GM12878 (cell line): ENCODE results near the gene STXBP4. TPM values are rescaled to one million over a fixed set of nuclear protein-coding genes. Genes with fewer than 3 reads are reported as not detected.

Experiments
- ATAC-seq: fragments of 200-7000 bp; cut with Tn5 transposase; 3 replicates; pipeline ENCODE4 v1.9.1; 2020; ENCODE audit warnings: mild to moderate bottlenecking, moderate library complexity
- BruUV-seq: library from RNA; stranded (reverse); fragments of 400-500 nt; replicated peaks from 2 replicates; lab custom pipeline; 2021; lab: Mats Ljungman, UMichigan
- CTCF ChIA-PET: fragments of 300-600 bp; sonication (Branson Sonifier 250); formaldehyde crosslinking; extraction: SDS; loops from one replicate; lab custom pipeline; 2021; ENCODE audit warnings: inconsistent platforms; lab: Yijun Ruan, JAX
- POLR2A ChIA-PET: fragments of 350-600 bp; formaldehyde crosslinking; extraction: SDS; loops from one replicate; lab custom pipeline; 2021; ENCODE audit warnings: inconsistent platforms; lab: Charles Lee
- RAD21 ChIA-PET: fragments of 300-600 bp; sonication (Branson Sonifier 250); formaldehyde crosslinking; loops from one replicate; lab custom pipeline; 2023; ENCODE audit warnings: antibody characterized with exemption; ENCODE audit not compliant: unreplicated experiment; lab: Charles Lee
- SMC1A ChIA-PET: fragments of 300-600 bp; sonication (Branson Sonifier 250); formaldehyde crosslinking; loops from one replicate; lab custom pipeline; 2023; ENCODE audit not compliant: unreplicated experiment, uncharacterized antibody; lab: Charles Lee
- DNase-seq: peaks from one replicate; pipeline ENCODE4 v3.0.0-alpha.2; 2011; ENCODE audit warnings: low read depth, low spot score
- FAIRE-seq: peaks from 3 replicates; lab custom pipeline; 2011; peaks lifted over from hg19 to GRCh38; lab: Jason Lieb, UNC
- H2AFZ ChIP-seq: 2 replicates; pipeline ENCODE4 v1.6.0; 2011; ENCODE audit warnings: low read depth, low read length, control low read depth; ENCODE audit not compliant: control insufficient read depth
- H3K27ac ChIP-seq: 2 replicates; pipeline ENCODE4 v1.5.1; 2011; ENCODE audit warnings: control low read depth; ENCODE audit not compliant: control insufficient read depth, insufficient read depth
- H3K27me3 ChIP-seq, 2 experiments: replicated peaks in 1 of 2; 2 replicates each; pipeline versions ENCODE4 v1.6.0 to v1.6.1; 2011; ENCODE audit warnings: low read length in 1 of 2; ENCODE audit not compliant: control insufficient read depth in 2 of 2, insufficient read depth in 2 of 2
- H3K36me3 ChIP-seq, 2 experiments: 2 replicates each; pipeline ENCODE4 v1.5.1; 2011; ENCODE audit warnings: low read length in 1 of 2; ENCODE audit not compliant: control insufficient read depth in 2 of 2, insufficient read depth in 2 of 2
- H3K4me1 ChIP-seq: 2 replicates; pipeline ENCODE4 v1.6.1; 2011; ENCODE audit warnings: mild to moderate bottlenecking, low read length, moderate library complexity, mixed read lengths; ENCODE audit not compliant: control insufficient read depth, insufficient read depth
- H3K4me2 ChIP-seq: 2 replicates; pipeline ENCODE4 v1.6.0; 2011; ENCODE audit warnings: control low read depth; ENCODE audit not compliant: control insufficient read depth, insufficient read depth
- H3K4me3 ChIP-seq: fragments of 200-600 bp; sonication (generic); 2 replicates; pipeline ENCODE4 v1.5.1; 2016
- H3K79me2 ChIP-seq: 2 replicates; pipeline ENCODE4 v1.6.0; 2011; ENCODE audit warnings: low read length; ENCODE audit not compliant: control insufficient read depth, insufficient read depth
- H3K9ac ChIP-seq: 2 replicates; pipeline ENCODE4 v1.8.0; 2011; ENCODE audit warnings: low read length, control low read depth, mixed read lengths; ENCODE audit not compliant: control insufficient read depth, insufficient read depth
- H3K9me3 ChIP-seq: replicated peaks from 3 replicates; pipeline ENCODE4 v1.5.1; 2011; ENCODE audit warnings: mild to moderate bottlenecking, low read length; ENCODE audit not compliant: control insufficient read depth, insufficient read depth
- H4K20me1 ChIP-seq: 2 replicates; pipeline ENCODE4 v1.6.0; 2011; ENCODE audit not compliant: control insufficient read depth, insufficient read depth
- BHLHE40 ChIP-seq, 2 experiments: fragments of 450-650 bp in 1 of 2; IDR thresholded peaks; 2 replicates each; pipeline ENCODE4 v1.6.1; 2011 to 2017; ENCODE audit warnings: low read depth in 2 of 2, borderline replicate concordance in 1 of 2, improper control_type of control experiment in 1 of 2, low read length in 1 of 2, mild to moderate bottlenecking in 1 of 2
- EGR1 ChIP-seq, 2 experiments: IDR thresholded peaks; 1 replicate in 1 of 2; 2 replicates in 1 of 2; pipeline ENCODE4 v1.6.1; 2011 to 2012; ENCODE audit warnings: low read depth in 2 of 2, low read length in 2 of 2, borderline replicate concordance in 1 of 2, mild to moderate bottlenecking in 1 of 2, moderate library complexity in 1 of 2
- JUNB ChIP-seq: IDR thresholded peaks from 2 replicates; pipeline ENCODE4 v1.6.1; 2016; ENCODE audit warnings: antibody characterized with exemption, mild to moderate bottlenecking
- KAT2A ChIP-seq: conservative IDR thresholded peaks from 2 replicates; pipeline ENCODE4 v1.6.1; 2011; ENCODE audit warnings: low read depth, low read length; ENCODE audit not compliant: control insufficient read depth
- PAX8 ChIP-seq: fragments of 450-650 bp; IDR thresholded peaks from 2 replicates; pipeline ENCODE4 v1.6.1; 2017; ENCODE audit warnings: mild to moderate bottlenecking, moderate library complexity
- POLR2AphosphoS5 ChIP-seq: IDR thresholded peaks from 2 replicates; pipeline ENCODE4 v1.6.1; 2011; ENCODE audit warnings: mild to moderate bottlenecking, low read length, inconsistent platforms
- SREBF1 ChIP-seq: IDR thresholded peaks from 2 replicates; pipeline ENCODE4 v1.6.1; 2012; ENCODE audit warnings: mild to moderate bottlenecking, low read length
- WGBS: methylation state at CpG from one replicate; pipeline ENCODE4 v1.1.6; 2016; ENCODE audit warnings: low lambda C conversion rate; ENCODE audit not compliant: insufficient replicate concordance, insufficient coverage; ENCODE audit errors: missing lambda C conversion rate; 5-methylcytosine and 5-hydroxymethylcytosine counted together
- in situ Hi-C: fragments of 300-500 bp; cut with MboI; formaldehyde crosslinking; loops from 9 replicates; pipeline ENCODE4 v1.14.3; 2018; ENCODE audit warnings: mixed read lengths
- intact Hi-C: fragments of 100-400 bp; cut with micrococcal nuclease; formaldehyde crosslinking; loops from one replicate; pipeline ENCODE4 v1.14.2; 2022; ENCODE audit not compliant: unreplicated experiment
- polyA plus RNA-seq, 11 experiments: library from polyadenylated mRNA; depleted of rRNA in 4 of 11; unstranded in 6 of 11; stranded (reverse) in 5 of 11; fragments of >200 nt; fragmentation: Nextera tagmentation in 4 of 11; fragmentation: Illumina TruSeq in 1 of 11; extraction: Ambion mirVana in 4 of 11; extraction: Trizol in 1 of 11; gene quantifications; 1 replicate in 1 of 11; 2 replicates in 10 of 11; pipeline versions ENCODE4 v1.2.1 to v1.2.3, GENCODE V29; 2011 to 2016; ENCODE audit warnings: inconsistent platforms in 2 of 11, missing spikeins in 2 of 11, low read depth in 1 of 11
- total RNA-seq, 4 experiments: library from RNA; depleted of rRNA in 3 of 4; stranded (reverse); fragments of >200 nt in 3 of 4; fragmentation: Illumina TruSeq in 1 of 4; extraction: Trizol in 1 of 4; gene quantifications; 2 replicates each; pipeline versions ENCODE4 v1.2.1 to v1.2.3, GENCODE V29; 2013 to 2021

Gene STXBP4
- total and polyA plus RNA-seq, 10 of the 15 experiments (the other 5 are each of a cell fraction or from before 2014, with no cell fraction given), result 4.3 to 11.0 (median 6.7) TPM

GRCh38 chr17:54971901-54972300 is 3.3 kb downstream of the STXBP4 start:
- H3K79me2 ChIP-seq, result peaks cover 36% of the 10 kb centered on the region
- RAD21 ChIA-PET, result no interaction called here
- no TSS peak for BruUV-seq
- TF ChIP-seq JUNB (no peak), EGR1 (IDR thresholded peaks at IDR 0.05; ENCODE audit: borderline replicate concordance in 1 of 2, low read depth in 2 of 2, low read length in 2 of 2) (no peak), PAX8 (no peak), KAT2A (no peak), BHLHE40 (IDR thresholded peaks at IDR 0.05; ENCODE audit: borderline replicate concordance in 1 of 2, low read depth in 2 of 2, low read length in 1 of 2) (no peak), SREBF1 (no peak), POLR2AphosphoS5 (no peak)
- DNase-seq (no peak), ATAC-seq (no peak), FAIRE-seq (no peak)
- in situ Hi-C loops (no loop called here), intact Hi-C loops (no loop called here)
- no peaks in the 10 kb centered on the region for H3K36me3 ChIP-seq
- SMC1A ChIA-PET, result interaction anchor here (3.7 kb wide), 1 partner anchor 21 kb away, joined by 17 read pairs; no protein-coding TSS in a partner anchor
- no peak overlapping the region for H2AFZ ChIP-seq
- 91% methylated on average over 3 of the region's 3 CpGs for WGBS
- POLR2A ChIA-PET, result no interaction called here
- H3K4me2 ChIP-seq, result no peak overlapping the region
- no peaks in the 10 kb centered on the region for H3K27me3 ChIP-seq
- H3K9ac ChIP-seq, result no peak overlapping the region
- H3K4me1 ChIP-seq, result peaks cover 19% of the 10 kb centered on the region
- no peak overlapping the region for H3K4me3 ChIP-seq
- H4K20me1 ChIP-seq, result no peaks in the 10 kb centered on the region
- H3K9me3 ChIP-seq, result no peaks in the 10 kb centered on the region; the same call in 2 of the 3 replicates
- H3K27ac ChIP-seq, result no peak overlapping the region
- CTCF ChIA-PET, result interaction anchor here (3.1 kb wide), 1 partner anchor 20 kb away, joined by 26 read pairs; no protein-coding TSS in a partner anchor
